Activated CD4-positive, alpha-beta memory T cell treated with anti-CD3 and anti-CD28 coated beads, Interleukin-2, amount 10 ng/mL, durations not matched to agents 7 days and 5 days (primary cell): Measurements from ENCODE around the gene KCNQ1. TPM values are rescaled to one million over a fixed set of nuclear protein-coding genes. Genes with fewer than 3 reads are reported as not detected.
A peak's percentile ranks its signal among the peaks of the same experiment; 100 is the strongest.
"Not testable (repeated sequence)": the region's sequence is repeated elsewhere in the genome, so short reads cannot be mapped to it uniquely, and the experiment has no call there.

Source experiments
- CTCF ChIA-PET: fragments of 350-600 bp; sonication (Branson Sonifier 250); formaldehyde crosslinking; loops from one replicate; lab custom pipeline; 2021; ENCODE audit warnings: antibody characterized with exemption, inconsistent platforms; lab: Charles Lee
- POLR2A ChIA-PET: fragments of 350-600 bp; sonication (Branson Sonifier 250); formaldehyde crosslinking; loops from one replicate; lab custom pipeline; 2021; ENCODE audit warnings: antibody characterized with exemption; lab: Charles Lee
- DNase-seq: peaks from one replicate; pipeline ENCODE4 v3.0.0-alpha.2; 2020
- H3K27ac Mint-ChIP-seq: one replicate; pipeline ENCODE4 v1.8.0; 2021; ENCODE audit warnings: mild to moderate bottlenecking, mixed read lengths
- H3K27me3 Mint-ChIP-seq: one replicate; pipeline ENCODE4 v1.8.0; 2021; ENCODE audit warnings: mixed read lengths
- H3K36me3 Mint-ChIP-seq: one replicate; pipeline ENCODE4 v1.8.0; 2021; ENCODE audit warnings: low read depth, mixed read lengths
- H3K4me1 Mint-ChIP-seq: one replicate; pipeline ENCODE4 v1.8.0; 2021; ENCODE audit warnings: mixed read lengths
- H3K4me3 Mint-ChIP-seq: one replicate; pipeline ENCODE4 v1.8.0; 2021; ENCODE audit warnings: mild to moderate bottlenecking, mixed read lengths
- H3K9me3 Mint-ChIP-seq: one replicate; pipeline ENCODE4 v1.8.0; 2021; ENCODE audit warnings: mixed read lengths
- total RNA-seq, 2 experiments: library from RNA; stranded (reverse); gene quantifications; one replicate each; pipeline ENCODE4 v1.2.3, GENCODE V29; 2021

KCNQ1 gene
- total RNA-seq, 2 experiments from 2014 or later, result 14.8 to 15.0 TPM

DNA sequence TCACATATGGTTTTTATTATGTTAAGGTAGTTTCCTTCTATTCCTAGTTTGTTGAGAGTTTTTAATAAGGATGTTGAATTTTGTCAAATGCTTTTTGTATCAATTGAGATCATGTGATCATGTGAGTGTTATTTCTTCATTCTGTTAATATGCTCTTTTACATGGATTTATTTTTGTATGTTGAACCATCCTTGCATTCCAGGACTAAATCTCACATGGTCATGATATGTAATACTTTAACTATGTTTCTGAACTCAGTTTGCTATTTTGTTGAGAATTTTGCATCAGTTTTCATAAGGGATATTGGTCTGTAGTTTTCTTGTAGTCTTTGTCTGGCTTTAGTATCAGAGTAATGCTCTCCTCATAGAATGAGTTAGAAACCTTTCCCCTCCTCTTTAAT is 43.2 kb downstream of the KCNQ1 start:
- H3K4me3 Mint-ChIP-seq, result no peak overlapping the region
- no peak overlapping the region for H3K27ac Mint-ChIP-seq
- peaks cover 3% of the 10 kb centered on the region for H3K27me3 Mint-ChIP-seq
- no peaks in the 10 kb centered on the region for H3K4me1 Mint-ChIP-seq
- no peak for DNase-seq
- peaks cover 35% of the 10 kb centered on the region for H3K36me3 Mint-ChIP-seq
- CTCF ChIA-PET, result no interaction called here
- POLR2A ChIA-PET, result no interaction called here
- peaks cover 39% of the 10 kb centered on the region for H3K9me3 Mint-ChIP-seq

DNA sequence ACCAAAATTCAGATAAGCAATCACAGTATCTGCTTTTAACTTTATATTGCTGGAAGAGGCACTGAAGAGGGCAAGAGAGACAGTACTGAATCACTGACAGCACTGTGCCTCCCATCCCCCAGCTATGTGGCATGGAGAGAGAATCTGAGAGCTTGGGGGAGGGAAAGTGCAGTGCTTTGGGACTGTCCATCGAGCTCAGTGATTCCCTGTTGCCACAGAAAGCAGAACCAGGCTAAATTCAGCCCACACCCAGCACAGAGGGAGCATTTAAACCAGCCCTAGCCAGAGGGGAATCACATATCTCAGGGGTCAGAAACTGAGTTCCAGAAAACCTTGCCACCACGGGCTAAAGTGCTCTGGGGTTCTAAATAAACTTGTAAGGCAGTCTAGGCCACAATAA is 44.3 kb downstream of the KCNQ1 start:
- Mint-ChIP-seq H3K27me3 (peaks cover 3% of the 10 kb centered on the region), H3K9me3 (peaks cover 43% of the 10 kb centered on the region), H3K4me3 (no peak overlapping the region), H3K4me1 (no peaks in the 10 kb centered on the region), H3K27ac (no peak overlapping the region), H3K36me3 (peaks cover 36% of the 10 kb centered on the region)
- DNase-seq, result no peak
- CTCF ChIA-PET, result no interaction called here
- POLR2A ChIA-PET, result no interaction called here

DNA sequence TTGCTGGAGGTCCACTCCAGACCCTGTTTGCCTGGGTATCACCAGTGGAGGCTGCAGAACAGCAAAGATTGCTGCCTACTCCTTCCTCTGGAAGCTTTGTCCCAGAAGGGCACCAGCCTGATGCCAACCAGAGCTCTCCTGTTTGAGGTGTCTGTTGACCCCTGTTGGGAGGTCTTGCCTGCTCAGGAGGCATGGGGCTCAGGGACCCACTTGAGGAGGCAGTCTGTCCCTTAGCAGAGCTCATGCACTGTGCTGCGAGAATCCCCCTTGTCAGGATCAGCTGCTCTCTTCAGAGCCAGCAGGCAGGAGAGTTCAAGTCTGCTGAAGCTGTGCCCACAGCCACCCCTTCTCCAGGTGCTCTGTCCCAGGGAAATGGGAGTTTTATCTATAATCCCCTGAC is 53.1 kb downstream of the KCNQ1 start:
- peaks cover 12% of the 10 kb centered on the region for H3K27me3 Mint-ChIP-seq
- H3K4me3 Mint-ChIP-seq, POLR2A ChIA-PET, DNase-seq, H3K4me1 Mint-ChIP-seq, H3K27ac Mint-ChIP-seq, CTCF ChIA-PET: not testable (repeated sequence)
- peaks cover 33% of the 10 kb centered on the region for H3K36me3 Mint-ChIP-seq
- H3K9me3 Mint-ChIP-seq, result peaks cover 52% of the 10 kb centered on the region

DNA sequence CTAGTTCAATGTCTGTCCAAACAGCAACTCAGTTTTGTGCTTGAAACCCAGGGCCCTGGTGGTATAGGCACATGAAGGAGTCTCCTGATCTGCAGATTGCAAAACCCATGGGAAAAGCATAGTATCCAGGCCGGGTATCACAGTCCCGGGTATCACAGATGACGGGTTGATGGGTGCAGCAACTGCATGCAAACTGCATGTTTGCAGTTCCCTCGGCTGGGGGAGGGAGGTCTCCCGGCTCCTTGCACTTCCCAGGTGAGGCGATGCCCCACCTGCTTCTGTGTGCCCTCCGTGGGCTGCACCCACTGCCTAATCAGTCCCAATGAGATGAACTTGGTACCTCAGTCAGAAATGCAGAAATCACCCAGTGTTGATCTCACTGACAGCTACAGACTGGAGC is 53.9 kb downstream of the KCNQ1 start:
- Mint-ChIP-seq H3K4me1 (no peaks in the 10 kb centered on the region), H3K4me3 (no peak overlapping the region), H3K9me3 (peaks cover 50% of the 10 kb centered on the region), H3K27me3 (peaks cover 12% of the 10 kb centered on the region), H3K27ac (no peak overlapping the region), H3K36me3 (peaks cover 31% of the 10 kb centered on the region)
- POLR2A ChIA-PET, result no interaction called here
- no peak for DNase-seq
- CTCF ChIA-PET, result no interaction called here

DNA sequence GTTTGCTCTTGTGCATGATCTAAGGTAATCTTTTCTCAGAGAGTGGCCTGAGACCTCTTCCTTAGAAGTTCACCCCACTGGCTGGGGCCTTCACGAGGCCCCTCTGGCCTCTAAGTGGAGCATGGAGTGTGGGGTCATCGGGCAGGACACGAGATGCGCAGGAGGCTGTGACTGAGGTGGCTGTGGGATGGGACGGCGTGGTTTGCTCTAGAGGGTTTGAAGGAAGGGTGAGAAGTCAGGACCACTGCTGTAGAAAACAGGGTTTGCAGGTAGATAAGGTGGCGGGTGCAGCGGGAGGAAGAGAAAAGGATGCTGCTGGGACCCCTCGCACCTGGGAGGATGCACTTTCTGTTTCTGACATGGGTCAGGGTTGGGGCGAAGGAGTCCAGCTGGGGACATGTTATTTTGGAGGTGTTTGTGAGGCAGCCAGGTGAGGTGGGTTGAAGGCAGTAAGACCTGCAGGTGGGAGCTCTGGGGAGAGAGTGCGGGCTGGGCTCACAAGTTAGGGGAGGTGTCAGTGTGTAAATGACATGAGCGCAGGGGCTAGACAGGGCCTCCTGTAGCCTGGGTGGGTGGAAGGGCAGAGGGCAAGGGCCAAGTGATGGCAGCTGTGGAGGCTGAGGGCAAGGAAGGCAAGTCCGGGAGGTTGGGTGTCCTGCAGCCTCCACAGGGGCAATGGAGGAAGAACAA is 62.5 kb downstream of the KCNQ1 start:
- POLR2A ChIA-PET, result no interaction called here
- no peak for DNase-seq
- Mint-ChIP-seq H3K4me1 (peaks cover 5% of the 10 kb centered on the region), H3K27ac (no peak overlapping the region), H3K4me3 (no peak overlapping the region), H3K9me3 (no peaks in the 10 kb centered on the region), H3K36me3 (no peaks in the 10 kb centered on the region), H3K27me3 (no peaks in the 10 kb centered on the region)
- CTCF ChIA-PET, result no interaction called here

DNA sequence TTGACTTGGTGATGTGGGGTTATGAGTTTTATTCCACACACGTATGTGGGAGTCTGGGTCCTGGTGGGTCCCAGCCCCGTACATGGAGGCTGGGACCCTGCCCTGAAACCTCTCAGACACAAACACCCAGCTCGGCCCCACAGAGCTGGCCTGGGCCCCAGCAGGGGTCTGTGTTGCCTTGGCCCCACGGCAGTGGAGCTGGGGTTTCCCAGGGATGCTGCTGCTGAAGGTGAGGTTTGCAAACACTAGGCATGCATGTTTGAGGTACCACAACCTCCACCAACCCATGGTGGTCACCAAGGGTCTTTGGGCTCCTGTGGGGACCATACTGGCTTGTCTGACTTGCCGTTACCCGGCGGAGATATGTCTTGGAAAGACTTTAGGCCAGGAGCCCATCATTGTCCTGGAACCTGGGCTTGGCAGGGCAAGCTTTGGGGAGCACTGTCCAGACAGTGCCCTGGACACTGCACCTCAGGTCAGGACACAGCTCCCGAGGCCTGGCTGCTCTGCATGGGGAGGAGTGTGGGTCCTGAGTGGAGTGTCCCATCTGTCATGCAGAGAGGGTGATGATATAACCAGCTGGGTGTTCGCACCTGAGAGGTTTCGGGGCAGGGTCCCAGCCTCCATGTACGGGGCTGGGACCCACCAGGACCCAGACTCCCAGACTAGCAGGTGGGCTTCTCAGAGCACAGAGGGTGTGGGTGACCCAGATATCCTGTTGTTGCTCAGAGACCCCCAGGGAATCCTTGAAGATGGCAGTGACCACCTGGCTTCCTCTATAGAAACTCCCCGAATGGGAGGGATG is 63.3 kb downstream of the KCNQ1 start:
- no peak for DNase-seq
- Mint-ChIP-seq H3K27ac (no peak overlapping the region), H3K36me3 (no peaks in the 10 kb centered on the region), H3K4me1 (peaks cover 5% of the 10 kb centered on the region), H3K27me3 (no peaks in the 10 kb centered on the region), H3K4me3 (no peak overlapping the region), H3K9me3 (no peaks in the 10 kb centered on the region)
- ChIA-PET CTCF (no interaction called here), POLR2A (no interaction called here)

DNA sequence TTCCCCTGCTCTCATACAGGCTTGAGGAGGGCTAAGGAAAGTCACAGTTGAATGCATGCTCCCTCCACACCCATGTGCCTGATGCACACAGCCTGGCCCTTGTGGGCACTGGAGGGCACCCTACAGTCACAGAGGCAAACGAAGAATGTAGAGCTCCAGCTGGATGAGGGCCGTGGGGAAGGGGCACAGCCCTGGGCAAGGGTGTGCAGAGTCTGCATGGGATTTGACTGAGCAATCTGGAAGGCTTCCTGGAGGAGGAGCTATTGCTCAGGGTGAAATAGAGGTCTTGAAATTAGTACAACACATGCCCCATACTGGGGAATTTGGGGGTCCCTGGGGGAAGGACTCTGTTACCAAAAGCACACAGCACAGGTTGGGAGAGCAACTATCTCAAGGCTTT is 64.0 kb downstream of the KCNQ1 start:
- H3K27me3 Mint-ChIP-seq, result no peaks in the 10 kb centered on the region
- no peaks in the 10 kb centered on the region for H3K36me3 Mint-ChIP-seq
- no peaks in the 10 kb centered on the region for H3K9me3 Mint-ChIP-seq
- no peak overlapping the region for H3K27ac Mint-ChIP-seq
- ChIA-PET CTCF (no interaction called here), POLR2A (no interaction called here)
- no peak overlapping the region for H3K4me3 Mint-ChIP-seq
- no peak for DNase-seq
- peaks cover 5% of the 10 kb centered on the region for H3K4me1 Mint-ChIP-seq

DNA sequence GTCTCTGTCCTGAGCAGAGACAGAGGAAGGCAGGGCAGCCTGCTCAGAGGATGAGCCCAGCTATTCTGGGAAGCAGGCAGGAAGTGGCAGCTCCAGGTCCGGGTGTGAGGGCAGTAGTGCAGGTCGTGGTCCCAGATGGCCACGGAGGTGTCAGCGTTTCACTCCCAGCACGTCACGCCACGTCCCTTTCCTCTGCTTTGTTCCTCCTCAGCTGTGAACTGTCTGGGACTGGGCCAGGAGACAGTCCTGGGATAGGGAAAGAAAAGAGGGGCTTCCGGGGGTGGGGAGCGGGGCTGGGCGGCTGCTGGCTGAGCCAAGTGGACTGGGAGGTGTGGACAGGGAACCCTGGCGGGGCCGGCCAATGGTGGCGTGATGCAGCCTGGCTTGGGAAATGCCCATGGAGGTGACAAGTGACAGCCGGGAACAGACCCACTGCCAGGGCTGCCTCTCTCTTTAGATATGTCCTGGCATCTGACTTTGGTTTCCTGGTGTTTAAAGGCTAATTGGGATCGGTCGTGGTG is 64.7 kb downstream of the KCNQ1 start:
- no peak overlapping the region for H3K4me3 Mint-ChIP-seq
- CTCF ChIA-PET, result no interaction called here

DNA sequence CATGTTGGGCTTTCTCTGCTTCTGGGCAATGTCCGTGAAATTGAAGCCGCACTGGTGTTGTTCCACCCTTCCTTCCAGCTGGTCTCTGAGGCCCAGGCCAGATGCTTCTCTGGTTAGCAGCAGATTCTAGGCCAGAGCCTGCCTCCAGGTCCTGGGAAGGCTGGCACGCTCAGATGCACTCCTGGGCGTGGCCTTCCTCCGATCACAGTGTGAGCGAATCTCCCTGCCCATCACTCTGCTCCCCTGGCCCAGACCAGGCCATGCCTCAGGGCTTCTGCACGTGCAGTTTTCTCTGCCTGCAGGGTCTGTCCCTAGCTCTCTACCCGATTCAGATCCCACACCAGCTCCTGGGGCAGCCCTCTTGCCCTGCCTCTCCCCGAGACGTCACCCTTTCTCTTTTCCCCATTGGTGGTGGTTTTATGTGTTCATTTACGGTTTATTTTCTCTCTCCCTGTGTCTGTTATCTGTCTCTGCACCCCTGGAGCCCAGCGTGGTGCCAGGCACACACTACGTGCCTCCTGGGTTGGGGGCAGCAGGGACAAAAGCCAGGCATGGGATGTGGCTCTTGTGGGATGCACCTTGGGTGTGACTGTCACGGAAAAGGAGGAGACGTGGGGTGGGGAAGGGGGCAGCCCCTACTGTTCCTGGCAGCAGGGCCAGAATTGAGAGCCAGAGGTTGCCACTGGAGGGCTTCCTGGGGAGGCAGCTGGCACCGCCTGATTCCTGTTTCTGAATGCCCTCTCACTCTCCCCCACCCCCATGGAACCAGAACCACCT is 66.0 kb downstream of the KCNQ1 start:
- CTCF ChIA-PET, result no interaction called here
- Mint-ChIP-seq H3K4me1 (peaks cover 5% of the 10 kb centered on the region), H3K9me3 (no peaks in the 10 kb centered on the region), H3K36me3 (no peaks in the 10 kb centered on the region), H3K4me3 (no peak overlapping the region), H3K27me3 (no peaks in the 10 kb centered on the region), H3K27ac (no peak overlapping the region)
- POLR2A ChIA-PET, result no interaction called here
- no peak for DNase-seq

More for the DNA sequence above, 64.7 kb downstream of the KCNQ1 start:
- Mint-ChIP-seq H3K4me1 (peaks cover 5% of the 10 kb centered on the region), H3K36me3 (no peaks in the 10 kb centered on the region), H3K27me3 (no peaks in the 10 kb centered on the region), H3K9me3 (no peaks in the 10 kb centered on the region), H3K27ac (no peak overlapping the region)
- peak; percentile 12 for DNase-seq
- POLR2A ChIA-PET, result no interaction called here

DNA sequence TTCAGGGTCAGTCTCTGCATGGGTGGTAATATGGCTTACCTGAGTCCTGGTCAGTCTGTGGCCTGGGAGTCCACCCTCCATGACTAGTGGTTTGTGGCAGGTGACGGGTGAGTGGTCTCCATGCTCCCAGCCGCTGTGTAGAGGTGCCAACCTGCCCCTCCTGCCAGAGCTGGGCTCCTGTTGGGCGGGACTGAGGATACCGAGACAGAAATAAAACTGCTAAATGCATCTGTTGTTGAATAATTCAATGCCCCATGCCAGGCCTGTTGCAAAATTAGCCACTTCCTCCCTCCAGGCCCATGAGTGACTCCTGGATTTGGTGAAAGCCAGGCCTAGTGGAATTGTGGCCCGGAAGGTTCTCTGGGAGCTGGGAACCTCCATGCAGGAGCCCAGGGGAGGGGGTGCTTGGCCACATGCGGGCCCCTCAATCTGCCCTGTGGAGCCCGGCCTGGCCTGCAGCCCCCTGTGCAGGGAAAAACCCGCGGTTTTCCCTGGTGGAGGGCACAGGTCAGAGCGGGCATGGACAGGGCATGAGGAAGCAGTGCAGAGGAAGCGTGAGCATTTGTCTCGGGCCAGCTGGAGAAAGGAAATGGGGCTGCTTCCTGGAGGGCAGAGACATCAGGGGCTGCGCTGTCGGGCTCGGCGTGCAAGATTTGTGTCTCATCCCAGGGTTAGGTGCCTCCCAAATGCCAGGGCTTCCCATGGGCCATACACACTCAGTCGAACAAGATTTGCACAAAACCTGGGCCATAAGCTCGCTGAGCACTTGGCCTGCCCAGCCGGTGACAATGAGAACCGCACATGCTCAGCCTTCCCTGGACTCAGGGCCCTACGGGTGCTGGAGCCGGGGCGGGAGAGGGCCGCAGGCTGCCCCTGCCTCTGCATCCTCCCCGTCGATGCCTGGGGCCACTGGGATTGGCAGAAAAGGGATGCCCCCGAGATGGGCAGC is 66.9 kb downstream of the KCNQ1 start:
- no peaks in the 10 kb centered on the region for H3K36me3 Mint-ChIP-seq
- CTCF ChIA-PET, result no interaction called here
- POLR2A ChIA-PET, result no interaction called here

DNA sequence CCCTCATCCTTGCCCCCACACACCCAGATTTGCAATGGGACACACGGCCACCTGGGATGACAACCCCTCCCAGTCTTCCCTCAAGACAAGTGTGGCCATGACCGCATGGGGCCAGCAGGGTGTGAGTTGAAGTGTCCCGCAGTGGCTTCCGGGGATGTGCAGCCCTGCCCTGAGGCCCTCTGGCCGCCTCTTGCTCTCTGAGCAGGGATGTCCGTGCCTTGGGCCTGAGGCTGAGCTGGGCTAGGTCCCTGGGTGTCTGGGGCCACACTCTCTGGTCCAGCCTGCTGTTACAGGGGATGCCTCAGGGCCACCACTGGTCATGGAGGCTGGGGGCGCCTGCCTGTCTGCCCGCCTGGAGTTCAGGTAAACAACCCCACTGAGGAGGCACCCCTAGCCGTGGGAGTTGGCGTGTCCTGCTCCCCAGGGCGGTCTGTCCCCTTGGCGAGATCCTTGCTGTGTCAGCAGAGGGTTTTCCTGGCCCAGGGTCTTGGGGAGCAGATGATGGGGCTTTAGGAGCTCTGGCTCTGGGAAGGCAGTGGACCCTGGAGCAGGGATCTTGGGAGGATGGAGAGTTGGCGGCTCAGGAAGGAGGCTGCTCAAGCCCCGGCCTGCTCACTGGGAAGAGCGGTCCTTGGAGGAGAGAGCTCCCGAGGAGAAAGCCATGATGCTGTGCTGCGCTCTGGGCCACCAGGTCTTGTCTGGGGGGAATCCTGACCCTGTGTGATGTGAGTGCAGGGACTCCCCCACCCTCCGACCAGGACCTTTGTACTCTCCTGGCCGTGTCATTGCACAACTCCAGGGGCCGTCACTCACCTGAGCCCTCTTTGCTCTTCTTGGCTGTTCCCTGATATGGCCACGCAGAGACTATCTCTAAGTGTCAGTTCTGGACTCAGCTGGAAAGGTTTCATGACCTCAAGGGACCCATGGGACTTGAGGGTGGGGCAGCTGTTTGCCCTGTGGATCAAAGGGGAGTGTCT is 67.9 kb downstream of the KCNQ1 start:
- CTCF ChIA-PET, result no interaction called here

More for the DNA sequence above, 66.9 kb downstream of the KCNQ1 start:
- H3K27me3 Mint-ChIP-seq, result no peaks in the 10 kb centered on the region
- H3K4me1 Mint-ChIP-seq, result peaks cover 5% of the 10 kb centered on the region
- H3K9me3 Mint-ChIP-seq, result no peaks in the 10 kb centered on the region
- no peak overlapping the region for H3K4me3 Mint-ChIP-seq
- no peak for DNase-seq
- no peak overlapping the region for H3K27ac Mint-ChIP-seq

More for the DNA sequence above, 67.9 kb downstream of the KCNQ1 start:
- no peak overlapping the region for H3K4me3 Mint-ChIP-seq
- no peaks in the 10 kb centered on the region for H3K9me3 Mint-ChIP-seq
- DNase-seq, result peak; percentile 14
- no peak overlapping the region for H3K27ac Mint-ChIP-seq
- H3K27me3 Mint-ChIP-seq, result no peaks in the 10 kb centered on the region
- peaks cover 5% of the 10 kb centered on the region for H3K4me1 Mint-ChIP-seq
- POLR2A ChIA-PET, result no interaction called here
- H3K36me3 Mint-ChIP-seq, result no peaks in the 10 kb centered on the region
